Neutrophil (primary cell): ENCODE measurements around the gene CTSA.

ENCODE experiments used
- H3K27ac ChIP-seq: fragments of 200-600 bp; sonication (generic); 2 replicates; pipeline ENCODE4 v1.5.1; 2016; ENCODE audit warnings: mild to moderate bottlenecking, moderate library complexity
- H3K27me3 ChIP-seq: fragments of 200-600 bp; sonication (generic); 2 replicates; pipeline ENCODE4 v1.6.0; 2016; ENCODE audit warnings: mild to moderate bottlenecking
- H3K36me3 ChIP-seq: fragments of 200-600 bp; sonication (generic); 2 replicates; pipeline ENCODE4 v1.5.1; 2017
- H3K4me1 ChIP-seq, 2 experiments: fragments of 200-600 bp in 1 of 2; sonication (generic) in 1 of 2; 1 replicate in 1 of 2; 2 replicates in 1 of 2; pipeline versions ENCODE4 v1.5.1 to v1.6.1; 2013 to 2016; ENCODE audit warnings: low read depth in 1 of 2, low read length in 1 of 2, mild to moderate bottlenecking in 1 of 2, moderate library complexity in 1 of 2; ENCODE audit not compliant: control insufficient read depth in 1 of 2, insufficient read depth in 1 of 2
- H3K4me3 ChIP-seq, 2 experiments: fragments of 200-600 bp in 1 of 2; sonication (generic) in 1 of 2; 1 replicate in 1 of 2; 2 replicates in 1 of 2; pipeline ENCODE4 v1.5.1; 2013 to 2016; ENCODE audit warnings: low read depth in 1 of 2, low read length in 1 of 2, mild to moderate bottlenecking in 1 of 2, moderate library complexity in 1 of 2
- H3K9me3 ChIP-seq: fragments of 200-600 bp; sonication (generic); 2 replicates; pipeline ENCODE4 v1.5.1; 2016
- CTCF ChIP-seq: fragments of 200-600 bp; sonication (generic); IDR thresholded peaks from 2 replicates; pipeline ENCODE4 v1.5.1; 2016; ENCODE audit warnings: antibody characterized with exemption

Gene CTSA

GRCh38 chr20:45938727-45939438 lies 47.7 kb downstream of the CTSA start:
- peaks cover 71% of the 10 kb centered on the region for H3K36me3 ChIP-seq
- no peaks in the 10 kb centered on the region for H3K9me3 ChIP-seq
- H3K4me3 ChIP-seq, result no peak overlapping the region
- H3K4me1 ChIP-seq, result peaks cover 9% of the 10 kb centered on the region in 2 experiments
- no peak for TF ChIP-seq CTCF
- H3K27ac ChIP-seq, result no peak overlapping the region
- no peaks in the 10 kb centered on the region for H3K27me3 ChIP-seq

GRCh38 chr20:45940053-45940452 lies 48.9 kb downstream of the CTSA start:
- Histone ChIP-seq H3K27me3 (no peaks in the 10 kb centered on the region), H3K27ac (no peak overlapping the region), H3K4me3 (no peak overlapping the region), H3K36me3 (peaks cover 83% of the 10 kb centered on the region), H3K4me1 (peaks cover 7% of the 10 kb centered on the region in 2 experiments), H3K9me3 (no peaks in the 10 kb centered on the region)
- no peak for TF ChIP-seq CTCF

- Histone ChIP-seq H3K27ac (no peak overlapping the region), H3K4me3 (no peak overlapping the region), H3K27me3 (no peaks in the 10 kb centered on the region), H3K36me3 (peaks cover 87% of the 10 kb centered on the region), H3K4me1 (peaks cover 5% of the 10 kb centered on the region in 2 experiments), H3K9me3 (no peaks in the 10 kb centered on the region)
- no peak for TF ChIP-seq CTCF
Observed at GRCh38 chr20:45940469-45940868, 49.3 kb downstream of the CTSA start.

DNA sequence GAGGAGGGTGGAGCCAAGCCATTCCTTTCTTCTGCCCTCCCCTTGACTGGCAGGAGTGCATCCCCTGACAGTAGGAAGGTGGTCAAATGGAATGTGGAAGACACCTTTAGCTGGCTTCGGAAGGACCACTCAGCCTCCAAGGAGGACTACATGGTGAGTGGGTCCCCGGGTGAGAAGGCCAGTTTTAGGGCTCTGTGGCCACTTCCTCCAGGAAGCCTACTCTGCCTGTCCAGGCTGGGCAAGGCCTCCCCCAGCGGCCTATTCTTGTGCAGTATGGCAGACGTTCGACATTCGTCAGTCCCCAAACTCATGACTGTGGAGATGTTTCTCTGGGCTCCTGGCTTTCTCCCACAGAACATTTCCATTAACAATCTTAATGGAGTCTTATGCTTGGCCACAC lies 52.5 kb downstream of the CTSA start:
- Histone ChIP-seq H3K27me3 (no peaks in the 10 kb centered on the region), H3K4me1 (peaks cover 0 to 6% of the 10 kb centered on the region in 2 experiments), H3K36me3 (peaks cover 98% of the 10 kb centered on the region), H3K27ac (no peak overlapping the region), H3K4me3 (no peak overlapping the region), H3K9me3 (no peaks in the 10 kb centered on the region)
- TF ChIP-seq CTCF, result no peak

DNA sequence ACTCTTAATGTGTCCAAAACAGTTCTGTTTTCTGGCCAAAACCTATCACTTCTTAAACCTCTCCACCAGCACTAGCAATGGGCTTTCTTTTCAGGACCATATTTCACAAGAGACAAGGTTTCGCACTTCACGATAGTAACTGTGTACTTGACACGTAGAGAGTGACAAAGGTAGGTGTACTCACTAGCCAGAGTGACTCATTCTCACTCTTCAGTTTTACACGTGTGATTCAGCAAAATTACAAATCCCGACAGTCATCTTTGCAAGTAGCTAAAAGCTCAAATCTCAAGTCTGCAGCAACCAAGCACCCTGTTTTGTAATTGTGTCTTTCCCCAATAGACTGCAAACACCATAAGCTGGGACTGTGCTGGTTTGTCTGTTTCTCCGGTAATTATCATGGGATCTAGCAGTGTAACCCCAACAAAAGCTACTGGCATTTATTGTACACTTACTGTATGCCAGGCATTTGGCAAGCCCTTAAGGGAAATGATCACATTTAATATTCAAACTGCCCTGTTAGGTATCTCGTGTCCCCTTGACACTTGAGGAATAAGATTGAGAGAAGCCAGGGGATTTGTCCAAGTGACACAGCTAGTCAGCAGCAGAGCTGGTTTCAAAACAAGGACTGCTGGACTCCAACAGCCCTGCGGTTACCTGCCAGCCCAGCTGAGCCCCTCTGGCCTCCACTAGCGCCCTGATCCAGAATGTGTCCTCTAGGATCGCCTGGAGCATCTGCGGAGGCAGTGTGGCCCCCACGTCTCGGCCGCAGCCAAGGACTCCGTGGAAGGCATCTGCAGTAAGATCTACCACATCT lies 53.2 kb downstream of the CTSA start:
- H3K27me3 ChIP-seq, result no peaks in the 10 kb centered on the region
- H3K4me3 ChIP-seq, result no peak overlapping the region
- no peaks in the 10 kb centered on the region for H3K9me3 ChIP-seq
- peaks cover 0 to 6% of the 10 kb centered on the region in 2 experiments for H3K4me1 ChIP-seq
- peaks cover 98% of the 10 kb centered on the region for H3K36me3 ChIP-seq
- TF ChIP-seq CTCF, result no peak
- no peak overlapping the region for H3K27ac ChIP-seq
